ENCODE data around the gene LBR.

LBR gene

GRCh38 chr1:225446595-225446960 lies 18.7 kb upstream of the LBR start:
- no peak for DNase-seq (ENCODE audit: low read depth in 2 of 2)

GRCh38 chr1:225445639-225446594 lies 18.1 kb upstream of the LBR start:
- DNase-seq (ENCODE audit: low read depth in 2 of 2): no peak

- no peak for DNase-seq (ENCODE audit: low read depth in 2 of 2)
These were observed 14.3 kb upstream of the LBR start for GRCh38 chr1:225442123-225442505.

- DNase-seq (ENCODE audit: low read depth in 2 of 2): no peak
These were observed 13.7 kb upstream of the LBR start for GRCh38 chr1:225441314-225442122.

- no peak for DNase-seq (ENCODE audit: low read depth in 2 of 2)
These were observed 12.8 kb upstream of the LBR start for GRCh38 chr1:225440380-225441221.

- DNase-seq (ENCODE audit: low read depth in 2 of 2): no peak
These were observed 10.0 kb upstream of the LBR start for GRCh38 chr1:225437710-225438437.

GRCh38 chr1:225435957-225436392 lies 8.1 kb upstream of the LBR start:
- no peak for DNase-seq (ENCODE audit: low read depth in 2 of 2)

GRCh38 chr1:225435487-225435886 lies 7.6 kb upstream of the LBR start:
- DNase-seq (ENCODE audit: low read depth in 2 of 2): no peak

GRCh38 chr1:225435076-225435475 lies 7.2 kb upstream of the LBR start:
- no peak for DNase-seq (ENCODE audit: low read depth in 2 of 2)

GRCh38 chr1:225434046-225434445 lies 6.2 kb upstream of the LBR start:
- no peak for DNase-seq (ENCODE audit: low read depth in 2 of 2)

GRCh38 chr1:225431081-225431863 lies 3.4 kb upstream of the LBR start:
- no peak for DNase-seq (ENCODE audit: low read depth in 2 of 2)

- DNase-seq (ENCODE audit: low read depth in 2 of 2): no peak
These were observed 2.5 kb upstream of the LBR start for GRCh38 chr1:225430301-225430700.

- DNase-seq (ENCODE audit: low read depth in 2 of 2): no peak
These were observed 1.1 kb upstream of the LBR start for GRCh38 chr1:225428881-225429455.

- peak; percentile 80 to 87 for DNase-seq (ENCODE audit: low read depth in 2 of 2)
These were observed 436 bp upstream of the LBR start for GRCh38 chr1:225428068-225428880.

- no peak for DNase-seq (ENCODE audit: low read depth in 2 of 2)
These were observed 1.2 kb downstream of the LBR start for GRCh38 chr1:225426395-225427234.

- no peak for DNase-seq (ENCODE audit: low read depth in 2 of 2)
These were observed 2.5 kb downstream of the LBR start for GRCh38 chr1:225425201-225425786.

GRCh38 chr1:225424562-225425200 lies 3.2 kb downstream of the LBR start:
- no peak for DNase-seq (ENCODE audit: low read depth in 2 of 2)

Data from stimulated activated CD8-positive, alpha-beta memory T cell treated with anti-CD3 and anti-CD28 coated beads, Interleukin-15, amount 100 ng/mL, for 4 hours (primary cell).